ENCODE measurements around the gene COL1A2. TPM values are rescaled to one million over a fixed set of nuclear protein-coding genes. Genes with fewer than 3 reads are reported as not detected.
A peak's percentile ranks its signal among the peaks of the same experiment; 100 is the strongest.

Gene COL1A2
- total RNA-seq, 4 donors from 2014 or later, result 59.1 to 10,885 (median 259) TPM

DNA sequence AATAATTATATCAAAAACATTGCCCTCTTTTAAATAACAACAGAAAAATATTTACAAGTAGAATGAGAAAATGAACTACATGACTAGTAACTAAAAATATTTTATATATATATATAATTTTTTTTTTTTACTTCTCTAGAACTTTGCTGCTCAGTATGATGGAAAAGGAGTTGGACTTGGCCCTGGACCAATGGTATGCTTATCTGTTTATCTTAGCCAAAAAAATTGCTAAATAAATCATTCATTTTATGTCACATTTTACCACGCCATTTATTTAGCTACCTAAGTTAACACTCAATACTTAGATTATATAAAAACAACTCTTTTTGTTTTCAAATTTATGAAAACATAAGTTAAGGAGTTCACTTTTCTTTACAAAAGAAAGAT is 6.7 kb downstream of the COL1A2 start:
- TF ChIP-seq, protein P1, sequence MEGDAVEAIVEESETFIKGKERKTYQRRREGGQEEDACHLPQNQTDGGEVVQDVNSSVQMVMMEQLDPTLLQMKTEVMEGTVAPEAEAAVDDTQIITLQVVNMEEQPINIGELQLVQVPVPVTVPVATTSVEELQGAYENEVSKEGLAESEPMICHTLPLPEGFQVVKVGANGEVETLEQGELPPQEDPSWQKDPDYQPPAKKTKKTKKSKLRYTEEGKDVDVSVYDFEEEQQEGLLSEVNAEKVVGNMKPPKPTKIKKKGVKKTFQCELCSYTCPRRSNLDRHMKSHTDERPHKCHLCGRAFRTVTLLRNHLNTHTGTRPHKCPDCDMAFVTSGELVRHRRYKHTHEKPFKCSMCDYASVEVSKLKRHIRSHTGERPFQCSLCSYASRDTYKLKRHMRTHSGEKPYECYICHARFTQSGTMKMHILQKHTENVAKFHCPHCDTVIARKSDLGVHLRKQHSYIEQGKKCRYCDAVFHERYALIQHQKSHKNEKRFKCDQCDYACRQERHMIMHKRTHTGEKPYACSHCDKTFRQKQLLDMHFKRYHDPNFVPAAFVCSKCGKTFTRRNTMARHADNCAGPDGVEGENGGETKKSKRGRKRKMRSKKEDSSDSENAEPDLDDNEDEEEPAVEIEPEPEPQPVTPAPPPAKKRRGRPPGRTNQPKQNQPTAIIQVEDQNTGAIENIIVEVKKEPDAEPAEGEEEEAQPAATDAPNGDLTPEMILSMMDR (IDR thresholded peaks at IDR 0.05), result no peak
- no peak for TF ChIP-seq POLR2A (IDR thresholded peaks at IDR 0.05)
- intact Hi-C loops (cut with DNase I; ENCODE audit: low total_unique reads), result no loop called here
- no peak for DNase-seq
- H3K27me3 ChIP-seq, result no peaks in the 10 kb centered on the region
- peaks cover 0 to 15% of the 10 kb centered on the region in 2 donors for H3K4me1 ChIP-seq
- no peaks in the 10 kb centered on the region for H3K9me3 ChIP-seq
- H3K4me3 ChIP-seq, result no peak overlapping the region
- H3K27ac ChIP-seq, result peak overlapping the region; percentile 58 to 98
- no peaks in the 10 kb centered on the region for H3K36me3 ChIP-seq

DNA sequence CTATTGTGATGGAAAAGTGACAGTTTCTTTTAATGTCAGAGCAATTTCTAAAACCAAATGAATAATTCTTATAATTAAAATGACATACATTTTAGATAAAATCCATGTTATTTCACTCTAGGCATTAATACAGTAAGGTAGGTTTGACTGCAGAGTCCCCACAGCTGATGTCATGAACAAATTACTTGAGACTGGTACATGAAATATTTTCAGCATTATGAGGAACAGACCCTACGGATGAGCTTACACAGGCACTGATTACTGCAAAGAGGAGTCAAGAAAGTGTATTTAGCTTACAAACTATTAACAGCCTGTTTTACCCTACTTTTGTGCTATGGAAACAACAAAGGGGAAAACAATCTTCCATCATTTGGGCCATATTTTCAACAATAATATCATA is 8.9 kb downstream of the COL1A2 start:
- H3K36me3 ChIP-seq, result no peaks in the 10 kb centered on the region
- H3K9me3 ChIP-seq, result no peaks in the 10 kb centered on the region
- TF ChIP-seq, protein P1 (IDR thresholded peaks at IDR 0.05), result no peak
- TF ChIP-seq POLR2A (IDR thresholded peaks at IDR 0.05), result no peak
- peak overlapping the region; percentile 48 to 98 for H3K27ac ChIP-seq
- intact Hi-C loops (cut with DNase I; ENCODE audit: low total_unique reads), result no loop called here
- no peak for DNase-seq
- H3K4me1 ChIP-seq, result peaks cover 0 to 15% of the 10 kb centered on the region in 2 donors
- no peak overlapping the region for H3K4me3 ChIP-seq
- no peaks in the 10 kb centered on the region for H3K27me3 ChIP-seq

GRCh38 chr7:94405506-94405905 is 10.8 kb downstream of the COL1A2 start:
- Histone ChIP-seq H3K4me1 (peaks cover 0 to 9% of the 10 kb centered on the region in 2 donors), H3K4me3 (no peak overlapping the region), H3K27me3 (no peaks in the 10 kb centered on the region), H3K36me3 (no peaks in the 10 kb centered on the region), H3K27ac (peak overlapping the region; percentile 48 to 98), H3K9me3 (no peaks in the 10 kb centered on the region)
- TF ChIP-seq, protein P1 (IDR thresholded peaks at IDR 0.05), result no peak
- TF ChIP-seq POLR2A (IDR thresholded peaks at IDR 0.05), result no peak
- intact Hi-C loops (cut with DNase I; ENCODE audit: low total_unique reads), result no loop called here
- no peak for DNase-seq

DNA sequence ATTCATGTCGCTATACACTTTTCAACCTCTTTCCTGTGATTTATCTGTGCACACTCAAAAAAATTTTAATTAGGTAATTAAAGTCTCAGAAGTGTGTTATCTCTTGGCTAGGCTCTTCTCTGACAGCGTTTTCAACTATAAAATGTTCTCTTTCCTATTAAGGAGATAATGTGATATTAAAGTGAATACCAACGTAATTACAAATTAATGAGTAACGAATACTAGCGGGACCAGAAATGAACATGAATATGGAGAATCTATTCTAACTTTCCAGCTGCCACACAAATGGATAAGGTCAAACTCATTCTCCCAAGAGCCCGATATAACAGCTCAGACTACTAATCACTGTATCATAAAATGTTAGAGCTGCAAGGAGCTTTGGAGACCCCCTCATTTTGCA is 12.0 kb downstream of the COL1A2 start:
- DNase-seq, result no peak
- H3K4me3 ChIP-seq, result no peak overlapping the region
- no peaks in the 10 kb centered on the region for H3K36me3 ChIP-seq
- no peaks in the 10 kb centered on the region for H3K27me3 ChIP-seq
- intact Hi-C loops (cut with DNase I; ENCODE audit: low total_unique reads), result no loop called here
- no peak for TF ChIP-seq POLR2A (IDR thresholded peaks at IDR 0.05)
- TF ChIP-seq, protein P1 (IDR thresholded peaks at IDR 0.05), result no peak
- no peaks in the 10 kb centered on the region for H3K9me3 ChIP-seq
- H3K4me1 ChIP-seq, result peaks cover 0 to 7% of the 10 kb centered on the region in 2 donors
- peak overlapping the region; percentile 48 to 98 for H3K27ac ChIP-seq

- H3K36me3 ChIP-seq, result no peaks in the 10 kb centered on the region
Measured at GRCh38 chr7:94409200-94409948, 14.7 kb downstream of the COL1A2 start.

More at GRCh38 chr7:94409200-94409948, 14.7 kb downstream of the COL1A2 start:
- Histone ChIP-seq H3K27me3 (no peaks in the 10 kb centered on the region), H3K4me3 (no peak overlapping the region), H3K4me1 (peaks cover under 1 to 8% of the 10 kb centered on the region in 2 donors), H3K27ac (peak overlapping the region; percentile 48 to 98), H3K9me3 (no peaks in the 10 kb centered on the region)
- intact Hi-C loops (cut with DNase I; ENCODE audit: low total_unique reads), result no loop called here
- DNase-seq, result no peak
- TF ChIP-seq POLR2A (IDR thresholded peaks at IDR 0.05), result no peak
- TF ChIP-seq, protein P1 (IDR thresholded peaks at IDR 0.05), result no peak
